ENCODE results near the gene MEOX2.

Gene MEOX2

DNA sequence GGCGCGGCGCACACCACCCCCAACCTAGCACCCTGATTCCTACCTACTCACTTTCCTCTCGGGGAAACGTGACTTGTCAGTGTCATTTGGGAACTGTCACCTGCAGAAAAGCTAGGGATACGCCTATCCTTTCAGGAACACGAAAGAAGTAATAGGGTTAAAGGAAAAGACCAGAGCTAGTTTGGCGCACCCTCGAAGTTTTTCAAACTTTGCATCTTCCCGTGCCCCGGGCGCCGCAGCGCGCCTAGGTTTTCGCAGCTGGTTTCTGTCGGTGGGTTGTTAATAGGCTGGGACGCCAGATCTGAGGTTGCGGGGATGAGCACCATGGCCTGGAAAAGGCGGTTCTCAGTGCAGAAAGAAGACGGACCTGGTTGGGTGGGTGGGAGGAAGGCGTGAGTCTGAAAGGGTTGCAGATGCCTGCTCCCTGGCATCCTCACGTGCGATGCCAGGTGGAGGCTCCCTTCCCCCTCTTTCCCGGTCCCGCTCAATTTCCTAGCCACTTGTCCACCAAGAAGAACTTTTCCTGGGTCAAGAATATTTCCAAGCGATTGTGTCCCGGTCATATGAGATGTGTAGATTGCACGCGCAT, 568 bp upstream of the MEOX2 start:
- TF ChIP-seq GATA2 (IDR thresholded peaks at IDR 0.05; ENCODE audit: low read depth, low read length) (no peak), GATA3 (IDR thresholded peaks at IDR 0.05; ENCODE audit: low read depth, low read length) (no peak)

DNA sequence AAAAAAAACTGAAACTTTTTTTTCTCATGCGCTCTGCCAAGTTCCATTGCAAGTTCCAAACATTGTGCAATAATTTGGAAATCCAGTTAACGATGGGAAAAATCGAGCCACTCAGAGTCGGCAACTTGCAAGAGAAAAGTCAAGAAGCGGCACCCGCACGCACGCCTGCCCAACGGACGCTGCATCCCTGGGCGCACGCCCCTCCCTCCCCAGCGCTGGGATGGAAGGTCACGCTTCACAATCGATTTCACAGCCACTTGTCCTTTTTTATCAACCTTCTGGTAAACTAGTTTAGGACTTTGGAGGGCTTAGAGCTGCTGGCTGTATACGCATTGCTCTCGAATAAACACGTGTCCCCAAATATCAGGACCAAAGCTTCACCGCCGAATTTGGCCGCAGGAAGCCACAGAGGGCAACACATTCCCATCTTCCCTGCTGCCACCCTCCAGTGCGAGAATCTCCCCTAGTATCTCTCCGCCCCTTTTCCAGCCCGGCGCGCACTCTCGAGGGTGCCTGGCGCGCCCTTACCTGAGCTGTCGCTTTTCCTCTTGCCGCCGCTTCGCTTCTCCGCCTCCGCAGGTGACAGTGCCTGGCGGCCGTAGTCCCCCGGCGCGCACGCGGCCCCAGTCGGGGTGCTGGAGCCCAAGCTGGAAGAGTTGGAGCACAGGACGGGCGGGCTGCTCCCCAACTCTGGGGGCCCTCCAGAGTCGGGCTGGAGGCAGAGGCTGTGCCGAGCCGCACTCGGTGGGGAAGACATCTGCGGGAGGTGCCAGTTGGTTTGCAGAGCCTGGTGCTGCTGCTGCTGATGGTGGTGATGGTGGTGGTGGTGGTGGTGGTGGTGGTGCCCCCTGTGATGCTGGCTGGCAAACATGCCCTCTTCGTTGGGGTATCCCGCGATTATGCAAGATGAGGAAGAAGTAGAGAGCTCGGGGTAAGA, 857 bp downstream of the MEOX2 start:
- no peak for TF ChIP-seq GATA3 (IDR thresholded peaks at IDR 0.05; ENCODE audit: low read depth, low read length)
- TF ChIP-seq GATA2 (IDR thresholded peaks at IDR 0.05; ENCODE audit: low read depth, low read length) = no peak

DNA sequence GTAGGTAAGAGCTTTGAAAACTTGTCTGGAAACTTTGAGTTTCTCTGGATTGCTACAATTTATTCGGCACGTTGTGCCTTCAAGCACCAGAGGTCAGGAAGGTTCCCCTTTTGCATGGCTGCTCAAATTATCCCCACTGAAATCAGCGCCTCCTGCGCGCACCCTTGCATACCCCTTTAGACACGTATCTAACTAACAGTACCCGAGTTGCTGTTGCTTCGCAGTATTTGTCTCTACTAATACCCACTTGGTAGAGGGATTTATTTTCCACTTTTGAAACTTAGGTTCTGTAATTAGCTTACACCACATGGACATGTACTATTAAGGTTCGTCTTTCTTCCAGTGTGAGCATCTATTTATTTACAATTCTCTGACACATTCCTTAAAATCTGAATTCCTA, 1.6 kb downstream of the MEOX2 start:
- TF ChIP-seq GATA2 (IDR thresholded peaks at IDR 0.05; ENCODE audit: low read depth, low read length) (no peak), GATA3 (IDR thresholded peaks at IDR 0.05; ENCODE audit: low read depth, low read length) (no peak)

DNA sequence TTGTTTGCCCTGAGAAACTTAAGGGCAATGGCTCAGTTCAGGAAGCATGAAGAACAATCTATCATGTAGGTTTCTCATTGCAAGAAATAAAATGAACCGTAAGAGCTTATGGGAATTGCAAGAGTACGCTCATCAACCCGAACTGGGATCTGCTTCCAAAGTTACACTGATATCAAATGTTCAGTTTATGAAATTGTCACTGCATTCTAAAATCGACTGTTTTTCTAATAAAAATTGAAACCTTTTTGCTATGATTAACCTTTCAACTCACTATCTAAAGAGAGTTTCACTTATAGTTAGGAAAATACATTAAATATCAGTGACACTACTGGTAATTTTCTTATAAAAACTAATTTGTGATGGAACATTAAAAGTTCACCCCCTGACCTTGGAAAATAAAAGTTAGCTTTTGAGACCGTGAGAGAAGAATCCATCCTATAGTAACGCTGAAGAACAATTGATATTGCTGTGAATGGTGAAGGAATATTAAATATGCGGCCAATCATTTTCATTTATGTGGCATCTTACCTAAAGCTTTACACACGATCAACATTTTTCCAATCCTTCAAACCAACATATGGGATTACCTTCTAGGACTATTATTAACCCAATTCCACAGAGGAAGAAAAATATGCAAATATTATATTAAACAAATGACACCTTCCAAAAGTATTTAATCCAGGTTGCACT, 2.2 kb downstream of the MEOX2 start:
- TF ChIP-seq GATA2 (IDR thresholded peaks at IDR 0.05; ENCODE audit: low read depth, low read length) (no peak), GATA3 (IDR thresholded peaks at IDR 0.05; ENCODE audit: low read depth, low read length) (no peak)

DNA sequence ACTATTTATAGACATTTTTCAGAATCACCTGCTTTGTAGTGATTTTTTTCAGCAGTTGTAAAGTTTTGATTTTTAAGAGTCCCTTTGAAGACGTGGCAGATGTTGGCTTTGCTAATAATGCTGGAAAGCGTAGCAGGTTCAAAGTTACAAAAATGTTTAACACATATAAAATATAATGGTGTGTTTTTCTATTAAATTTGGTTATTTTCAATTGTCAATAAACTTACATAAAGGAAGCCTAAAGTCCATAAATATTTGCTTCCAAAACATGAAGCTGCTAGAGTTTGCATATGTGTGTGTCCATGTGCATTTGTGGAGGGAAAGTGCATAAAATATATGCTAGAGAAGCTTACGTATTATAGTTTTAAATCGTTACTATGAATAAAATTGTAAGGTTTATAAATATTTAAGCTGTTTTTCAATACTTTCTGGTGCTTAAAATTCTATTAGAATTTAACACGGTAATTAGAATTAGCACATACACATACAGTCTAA, 3.7 kb downstream of the MEOX2 start:
- TF ChIP-seq GATA3 (IDR thresholded peaks at IDR 0.05; ENCODE audit: low read depth, low read length) (no peak), GATA2 (IDR thresholded peaks at IDR 0.05; ENCODE audit: low read depth, low read length) (no peak)

DNA sequence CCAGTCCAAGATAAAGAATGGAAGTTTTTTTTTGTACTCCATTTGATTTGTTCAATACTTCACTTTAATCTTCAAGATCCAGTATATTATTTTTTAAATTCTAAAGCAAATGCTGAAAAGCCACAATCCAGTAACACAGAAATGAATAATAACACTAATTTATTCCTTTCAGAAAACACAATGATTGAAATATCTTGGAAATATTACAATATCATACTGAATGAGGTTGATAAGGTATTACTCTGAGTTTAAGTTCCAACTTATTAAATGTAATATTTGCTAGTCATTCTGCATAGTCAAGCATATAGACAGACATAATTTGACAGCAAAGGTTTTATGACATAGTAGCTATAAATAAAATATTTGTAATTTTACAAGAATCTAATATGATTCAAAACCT, 4.4 kb downstream of the MEOX2 start:
- TF ChIP-seq GATA3 (IDR thresholded peaks at IDR 0.05; ENCODE audit: low read depth, low read length) (no peak), GATA2 (IDR thresholded peaks at IDR 0.05; ENCODE audit: low read depth, low read length) (no peak)

DNA sequence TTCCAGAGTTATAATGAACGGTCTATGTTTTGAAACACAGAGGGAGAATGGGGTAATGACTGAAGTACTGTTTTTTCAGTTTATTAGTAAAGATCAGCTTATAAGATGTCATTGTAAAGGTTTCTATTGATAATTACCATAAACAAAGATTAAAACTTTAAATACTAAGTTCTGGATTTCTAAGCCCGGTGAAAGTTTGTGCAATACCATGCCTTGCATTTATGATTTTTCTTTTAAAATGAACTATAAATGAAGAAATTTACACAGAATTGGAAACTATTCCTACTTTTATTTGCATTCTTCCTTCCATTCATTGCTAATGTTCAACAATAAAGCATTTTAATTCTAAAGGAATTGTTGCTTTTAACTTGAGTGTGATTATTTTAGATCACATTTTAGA, 4.9 kb downstream of the MEOX2 start:
- TF ChIP-seq GATA2 (IDR thresholded peaks at IDR 0.05; ENCODE audit: low read depth, low read length) (no peak), GATA3 (IDR thresholded peaks at IDR 0.05; ENCODE audit: low read depth, low read length) (no peak)

DNA sequence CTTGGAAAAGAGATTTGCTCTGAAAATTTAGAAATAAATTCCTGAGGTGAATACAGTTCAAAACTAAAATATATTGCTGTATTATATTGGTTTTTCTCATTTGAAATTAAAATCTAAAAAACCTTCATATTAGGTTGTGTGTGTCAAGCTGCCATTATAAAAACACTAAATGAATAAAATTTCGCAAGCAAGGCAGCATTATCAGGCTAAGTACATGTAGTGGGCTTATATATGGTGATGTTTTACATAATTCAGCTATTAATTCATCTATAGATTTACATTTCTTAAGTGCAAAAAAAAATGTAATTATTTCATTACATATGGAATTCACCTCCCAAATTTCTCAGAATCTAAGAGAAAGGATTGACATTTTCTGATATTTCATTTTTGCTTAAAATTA, 5.3 kb downstream of the MEOX2 start:
- TF ChIP-seq GATA3 (IDR thresholded peaks at IDR 0.05; ENCODE audit: low read depth, low read length) (no peak), GATA2 (IDR thresholded peaks at IDR 0.05; ENCODE audit: low read depth, low read length) (no peak)

DNA sequence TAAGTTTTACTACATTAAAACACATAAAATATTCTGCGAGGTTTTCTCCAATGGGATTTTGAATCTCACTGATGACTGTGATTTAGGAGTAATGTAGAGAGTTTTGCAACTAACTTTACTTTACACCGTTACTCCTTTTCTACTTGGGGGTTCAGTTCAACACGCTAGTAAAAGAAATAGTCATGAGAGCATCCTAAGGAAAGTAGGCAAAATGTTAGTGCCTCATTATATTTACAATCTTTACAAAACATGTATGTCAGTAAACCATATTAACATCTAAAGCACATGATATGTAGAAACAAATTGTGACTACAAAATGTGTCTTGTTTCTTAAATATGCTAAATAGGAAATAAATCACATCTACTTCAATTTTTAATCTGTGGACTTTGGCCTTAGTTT, 6.0 kb downstream of the MEOX2 start:
- TF ChIP-seq GATA2 (IDR thresholded peaks at IDR 0.05; ENCODE audit: low read depth, low read length) (no peak), GATA3 (IDR thresholded peaks at IDR 0.05; ENCODE audit: low read depth, low read length) (no peak)

DNA sequence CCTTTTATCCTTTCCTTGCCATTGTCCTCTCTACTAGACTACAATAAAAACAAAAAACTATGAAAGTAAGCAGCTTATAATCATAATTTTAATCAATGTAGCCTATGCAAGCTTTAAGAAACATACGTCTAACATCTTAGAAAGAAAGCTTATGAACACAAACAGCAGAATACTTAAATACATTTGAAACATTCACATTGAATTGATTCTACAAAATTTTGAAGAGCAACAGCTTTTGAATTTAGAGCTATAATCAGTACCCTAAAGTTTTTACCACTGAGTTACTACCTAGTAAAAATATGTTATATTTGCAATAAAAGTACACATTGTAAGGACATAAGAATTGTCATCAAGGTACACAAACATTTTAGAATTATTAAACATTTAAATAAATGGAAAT, 7.2 kb downstream of the MEOX2 start:
- TF ChIP-seq GATA3 (IDR thresholded peaks at IDR 0.05; ENCODE audit: low read depth, low read length) = no peak
- no peak for TF ChIP-seq GATA2 (IDR thresholded peaks at IDR 0.05; ENCODE audit: low read depth, low read length)

DNA sequence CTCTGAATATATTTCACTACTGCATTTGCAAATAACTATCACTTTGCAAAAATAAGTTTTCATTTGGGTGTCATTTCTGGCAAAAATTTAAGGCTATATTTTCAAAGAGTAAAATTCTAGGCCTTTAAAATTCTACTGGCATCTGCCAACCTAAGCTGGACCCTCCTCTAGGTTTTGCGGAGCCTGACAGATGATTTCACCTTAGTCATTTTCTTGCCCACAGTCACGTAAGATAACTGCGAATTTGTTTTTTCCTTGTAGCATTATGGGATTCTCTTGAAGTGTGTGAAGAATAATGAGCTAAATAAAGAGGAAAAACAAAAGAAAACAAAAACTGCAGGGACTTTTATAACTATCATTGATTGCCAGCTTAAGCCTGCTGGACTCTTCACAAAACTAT, 7.8 kb downstream of the MEOX2 start:
- no peak for TF ChIP-seq GATA3 (IDR thresholded peaks at IDR 0.05; ENCODE audit: low read depth, low read length)
- no peak for TF ChIP-seq GATA2 (IDR thresholded peaks at IDR 0.05; ENCODE audit: low read depth, low read length)

DNA sequence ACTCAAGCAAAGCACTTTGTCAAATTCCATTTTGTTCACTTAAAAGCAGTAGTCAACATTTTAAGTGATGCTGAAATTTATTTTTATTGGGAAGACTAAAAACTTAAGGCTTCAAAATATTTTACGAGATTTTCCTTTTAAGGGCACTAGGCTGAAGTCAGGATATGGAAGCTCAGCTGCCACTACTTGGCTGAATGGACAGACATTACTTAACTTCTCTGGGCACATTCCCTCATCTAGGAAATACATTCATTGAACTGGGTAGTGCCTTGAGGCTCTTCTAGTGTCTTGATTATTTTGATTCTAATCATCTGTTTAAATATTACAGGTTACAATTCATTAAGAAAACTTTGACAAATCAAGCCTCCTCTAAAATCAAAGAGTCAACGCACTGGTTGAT, 11.1 kb downstream of the MEOX2 start:
- TF ChIP-seq GATA3 (IDR thresholded peaks at IDR 0.05; ENCODE audit: low read depth, low read length) (no peak), GATA2 (IDR thresholded peaks at IDR 0.05; ENCODE audit: low read depth, low read length) (no peak)

DNA sequence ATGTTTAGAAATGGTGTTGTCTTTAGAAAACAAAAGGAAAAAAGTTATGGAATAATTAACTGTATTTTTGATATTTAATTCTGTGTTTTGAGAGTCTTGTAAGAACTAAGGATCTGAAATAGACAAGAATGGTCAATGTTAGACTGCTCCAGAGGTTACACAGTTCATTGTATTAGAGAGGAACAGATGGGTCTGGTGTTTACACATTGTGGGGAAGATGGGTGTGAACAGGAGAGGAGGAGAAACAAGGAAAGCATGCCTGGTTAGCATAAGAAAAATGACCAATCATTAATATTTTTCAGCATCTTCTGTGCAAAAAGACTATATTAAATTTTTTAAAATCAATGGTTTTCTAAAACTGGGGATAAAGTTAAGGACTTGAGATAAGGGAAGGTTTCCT, 11.9 kb downstream of the MEOX2 start:
- TF ChIP-seq GATA2 (IDR thresholded peaks at IDR 0.05; ENCODE audit: low read depth, low read length) = no peak
- TF ChIP-seq GATA3 (IDR thresholded peaks at IDR 0.05; ENCODE audit: low read depth, low read length) = no peak

DNA sequence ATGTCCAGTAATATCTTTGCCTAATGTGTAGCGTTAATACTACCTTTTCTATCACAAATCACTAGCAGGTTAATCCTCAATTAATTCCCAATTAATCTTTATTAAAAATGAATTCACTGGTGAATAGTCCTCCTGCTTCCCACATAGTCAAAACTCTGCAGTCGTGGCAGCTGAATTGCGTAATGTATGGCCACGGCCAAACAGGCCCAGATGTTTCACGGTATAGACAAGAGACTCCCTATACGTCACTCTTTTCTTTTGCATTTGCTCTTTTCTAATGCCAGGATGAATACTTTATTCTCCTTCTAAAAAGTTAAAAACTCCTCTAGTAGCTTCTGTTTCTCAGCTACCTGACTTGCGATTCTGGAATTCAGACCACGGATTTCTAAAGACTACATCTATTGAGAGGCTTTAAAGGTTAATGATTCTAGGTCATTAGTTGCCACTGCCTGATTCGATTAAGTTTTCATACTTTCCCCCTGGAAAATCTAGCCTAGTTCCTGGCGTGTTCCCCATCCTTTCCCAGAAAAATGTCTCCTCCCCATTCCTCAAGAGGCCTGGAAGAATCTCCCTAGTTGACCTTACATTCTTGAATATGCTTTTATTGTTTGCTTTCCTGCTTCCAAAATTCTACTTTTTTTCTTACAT, 16.9 kb downstream of the MEOX2 start:
- TF ChIP-seq GATA2 (IDR thresholded peaks at IDR 0.05; ENCODE audit: low read depth, low read length) (no peak), GATA3 (IDR thresholded peaks at IDR 0.05; ENCODE audit: low read depth, low read length) (no peak)

Measured in SH-SY5Y (cell line).